Panc1 (cell line): ENCODE data around the gene NCOA5. TPM values are rescaled to one million over a fixed set of nuclear protein-coding genes. Genes with fewer than 3 reads are reported as not detected.

Experiments
- ATAC-seq: fragments of 200-7000 bp; cut with Tn5 transposase; 2 replicates; pipeline ENCODE4 v1.9.1; 2020; ENCODE audit warnings: mild to moderate bottlenecking, moderate library complexity
- BruUV-seq: library from RNA; stranded (reverse); fragments of 400-500 nt; replicated peaks from 2 replicates; lab custom pipeline; 2021; lab: Mats Ljungman, UMichigan
- CTCF ChIA-PET: fragments of 300-600 bp; sonication (Branson Sonifier 250); formaldehyde crosslinking; loops from one replicate; lab custom pipeline; 2022; ENCODE audit warnings: antibody characterized with exemption; lab: Charles Lee
- POLR2A ChIA-PET: fragments of 300-600 bp; sonication (Branson Sonifier 250); formaldehyde crosslinking; loops from one replicate; lab custom pipeline; 2022; ENCODE audit warnings: antibody characterized with exemption; lab: Charles Lee
- DNase-seq: peaks from one replicate; pipeline ENCODE4 v3.0.0-alpha.2; 2010; ENCODE audit warnings: low read depth, low spot score
- H3K27ac ChIP-seq: 2 replicates; pipeline ENCODE4 v1.5.1; 2011; ENCODE audit warnings: mild to moderate bottlenecking, low read length, inconsistent platforms
- H3K27me3 ChIP-seq: fragments of 200-500 bp; sonication (Bioruptor generic); 2 replicates; pipeline ENCODE4 v1.6.0; 2014; ENCODE audit warnings: low read length, inconsistent platforms; ENCODE audit not compliant: control insufficient read depth, insufficient read depth
- H3K36me3 ChIP-seq: fragments of 200-500 bp; sonication (Bioruptor generic); 2 replicates; pipeline ENCODE4 v1.5.1; 2014; ENCODE audit warnings: inconsistent platforms, mild to moderate bottlenecking, low read length, moderate library complexity; ENCODE audit not compliant: control insufficient read depth, insufficient read depth
- H3K4me1 ChIP-seq: 2 replicates; pipeline ENCODE4 v1.5.1; 2011; ENCODE audit warnings: inconsistent platforms, mild to moderate bottlenecking, low read length, moderate library complexity; ENCODE audit not compliant: control insufficient read depth, insufficient read depth
- H3K4me3 ChIP-seq, 2 experiments: 2 replicates each; pipeline ENCODE4 v1.5.1; 2011 to 2012; ENCODE audit warnings: low read depth in 2 of 2, low read length in 2 of 2, mild to moderate bottlenecking in 2 of 2, inconsistent platforms in 1 of 2, moderate library complexity in 1 of 2
- H3K9me3 ChIP-seq: fragments of 200-500 bp; sonication (Bioruptor generic); 2 replicates; pipeline ENCODE4 v1.5.1; 2014; ENCODE audit warnings: low read depth, mild to moderate bottlenecking, inconsistent platforms, low read length, moderate library complexity; ENCODE audit not compliant: control insufficient read depth, insufficient read depth
- POLR2AphosphoS5 ChIP-seq: IDR thresholded peaks from 2 replicates; pipeline ENCODE4 v1.6.1; 2012; ENCODE audit warnings: mild to moderate bottlenecking, low read depth, low read length, moderate library complexity
- REST ChIP-seq, 2 experiments: IDR thresholded peaks; 2 replicates each; pipeline ENCODE4 v1.6.1; 2011 to 2012; ENCODE audit warnings: low read depth in 2 of 2, control low read depth in 1 of 2, low read length in 1 of 2, mild to moderate bottlenecking in 1 of 2, moderate library complexity in 1 of 2; ENCODE audit not compliant: insufficient read depth in 1 of 2
- SIN3A ChIP-seq: IDR thresholded peaks from 2 replicates; pipeline ENCODE4 v1.6.1; 2012; ENCODE audit warnings: low read depth, mild to moderate bottlenecking, low read length, moderate library complexity, borderline replicate concordance; ENCODE audit not compliant: insufficient read depth
- TCF7L2 ChIP-seq: IDR thresholded peaks from 2 replicates; pipeline ENCODE4 v1.6.1; 2011; ENCODE audit warnings: mild to moderate bottlenecking, low read depth, low read length, inconsistent platforms
- in situ Hi-C: cut with HindIII; loops from 2 replicates; pipeline ENCODE4 v1.10.0; 2016; ENCODE audit warnings: low sequenced_read_pairs, low pct_unique_long_range_greater_than_20kb
- intact Hi-C: fragments of 100-400 bp; cut with micrococcal nuclease; formaldehyde crosslinking; loops from one replicate; pipeline ENCODE4 v1.10.0; 2022; ENCODE audit not compliant: unreplicated experiment
- total RNA-seq: library from RNA; stranded (reverse); gene quantifications from one replicate; pipeline ENCODE4 v1.2.1, GENCODE V29; 2021; ENCODE audit not compliant: unreplicated experiment
- TF ChIP-seq, protein P1 (sequence below): fragments of 450-650 bp; IDR thresholded peaks from 2 replicates; pipeline ENCODE4 v1.5.1; 2017; ENCODE audit warnings: mild to moderate bottlenecking

The NCOA5 gene
- total RNA-seq, 1 experiment from 2014 or later, result 30.6 TPM

- CTCF ChIA-PET, result no interaction called here
- no TSS peak for BruUV-seq
- ATAC-seq (no peak), DNase-seq (no peak)
- POLR2A ChIA-PET, result no interaction called here
- Histone ChIP-seq H3K27ac (no peak overlapping the region), H3K36me3 (peaks cover 28% of the 10 kb centered on the region), H3K27me3 (no peaks in the 10 kb centered on the region), H3K4me3 (no peak overlapping the region), H3K9me3 (no peaks in the 10 kb centered on the region), H3K4me1 (no peaks in the 10 kb centered on the region)
- in situ Hi-C loops (no loop called here), intact Hi-C loops (no loop called here)
- TF ChIP-seq TCF7L2 (no peak), REST (IDR thresholded peaks at IDR 0.05; ENCODE audit: insufficient read depth in 1 of 2, low read depth in 2 of 2, low read length in 1 of 2) (no peak), SIN3A (no peak), POLR2AphosphoS5 (no peak)
- TF ChIP-seq, protein P1, sequence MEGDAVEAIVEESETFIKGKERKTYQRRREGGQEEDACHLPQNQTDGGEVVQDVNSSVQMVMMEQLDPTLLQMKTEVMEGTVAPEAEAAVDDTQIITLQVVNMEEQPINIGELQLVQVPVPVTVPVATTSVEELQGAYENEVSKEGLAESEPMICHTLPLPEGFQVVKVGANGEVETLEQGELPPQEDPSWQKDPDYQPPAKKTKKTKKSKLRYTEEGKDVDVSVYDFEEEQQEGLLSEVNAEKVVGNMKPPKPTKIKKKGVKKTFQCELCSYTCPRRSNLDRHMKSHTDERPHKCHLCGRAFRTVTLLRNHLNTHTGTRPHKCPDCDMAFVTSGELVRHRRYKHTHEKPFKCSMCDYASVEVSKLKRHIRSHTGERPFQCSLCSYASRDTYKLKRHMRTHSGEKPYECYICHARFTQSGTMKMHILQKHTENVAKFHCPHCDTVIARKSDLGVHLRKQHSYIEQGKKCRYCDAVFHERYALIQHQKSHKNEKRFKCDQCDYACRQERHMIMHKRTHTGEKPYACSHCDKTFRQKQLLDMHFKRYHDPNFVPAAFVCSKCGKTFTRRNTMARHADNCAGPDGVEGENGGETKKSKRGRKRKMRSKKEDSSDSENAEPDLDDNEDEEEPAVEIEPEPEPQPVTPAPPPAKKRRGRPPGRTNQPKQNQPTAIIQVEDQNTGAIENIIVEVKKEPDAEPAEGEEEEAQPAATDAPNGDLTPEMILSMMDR, result no peak
Measured at GRCh38 chr20:46065006-46065405, 24.8 kb downstream of the NCOA5 start.

DNA sequence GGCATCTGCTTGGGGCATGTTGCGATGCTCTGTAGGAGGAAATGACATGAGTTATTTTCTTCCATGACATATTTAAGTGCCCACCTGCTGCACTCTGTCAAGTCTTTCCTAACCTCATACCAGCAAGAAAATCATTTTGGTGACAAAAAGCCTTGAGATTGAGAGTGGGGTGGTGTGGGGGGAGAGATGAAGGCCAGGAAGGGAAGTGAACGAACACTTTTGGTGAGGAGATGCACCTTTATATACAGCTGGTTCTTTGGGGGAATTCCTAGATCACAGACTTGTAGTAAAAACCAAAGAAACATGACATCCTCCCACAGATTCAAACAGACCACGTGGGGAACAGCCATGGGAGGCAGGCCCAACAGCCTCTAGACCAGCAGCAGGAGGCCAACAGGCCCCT is 26.1 kb downstream of the NCOA5 start:
- CTCF ChIA-PET, result no interaction called here
- DNase-seq (no peak), ATAC-seq (no peak)
- TF ChIP-seq, protein P1, result no peak
- no peak for TF ChIP-seq POLR2AphosphoS5
- TF ChIP-seq SIN3A, result no peak
- TF ChIP-seq REST (IDR thresholded peaks at IDR 0.05; ENCODE audit: insufficient read depth in 1 of 2, low read depth in 2 of 2, low read length in 1 of 2), result no peak
- TF ChIP-seq TCF7L2, result no peak
- in situ Hi-C loops, result no loop called here
- Histone ChIP-seq H3K36me3 (peaks cover 26% of the 10 kb centered on the region), H3K27ac (no peak overlapping the region), H3K9me3 (no peaks in the 10 kb centered on the region), H3K4me3 (no peak overlapping the region), H3K27me3 (no peaks in the 10 kb centered on the region), H3K4me1 (no peaks in the 10 kb centered on the region)
- intact Hi-C loops, result no loop called here
- BruUV-seq, result no TSS peak
- POLR2A ChIA-PET, result no interaction called here
